NT2/D1 (cell line): ENCODE data around the gene GPHN.

ENCODE experiments used
- DNase-seq: peaks from one replicate; pipeline ENCODE4 v3.0.0-alpha.2; 2011; ENCODE audit warnings: low read depth, low spot score
- H3K27me3 ChIP-seq: 2 replicates; pipeline ENCODE4 v1.6.0; 2011; ENCODE audit warnings: mild to moderate bottlenecking; ENCODE audit not compliant: insufficient read length, insufficient read depth
- H3K36me3 ChIP-seq: 2 replicates; pipeline ENCODE4 v1.6.1; 2011; ENCODE audit warnings: mild to moderate bottlenecking, low read length, mixed read lengths; ENCODE audit not compliant: insufficient read depth, insufficient read length
- H3K4me1 ChIP-seq: 2 replicates; pipeline ENCODE4 v1.5.1; 2011; ENCODE audit not compliant: insufficient read depth, insufficient read length
- H3K4me3 ChIP-seq: 2 replicates; pipeline ENCODE4 v1.5.1; 2011; ENCODE audit warnings: low read depth; ENCODE audit not compliant: insufficient read length
- H3K9ac ChIP-seq: 2 replicates; pipeline ENCODE4 v1.6.0; 2011; ENCODE audit warnings: low read depth; ENCODE audit not compliant: insufficient read length
- H3K9me3 ChIP-seq: 2 replicates; pipeline ENCODE4 v1.5.1; 2011; ENCODE audit warnings: mild to moderate bottlenecking, low read length; ENCODE audit not compliant: insufficient read depth
- SUZ12 ChIP-seq: IDR thresholded peaks from 2 replicates; pipeline ENCODE4 v1.6.1; 2011; ENCODE audit not compliant: insufficient read length, insufficient read depth; ENCODE audit errors: extremely low read depth
- YY1 ChIP-seq: IDR thresholded peaks from 2 replicates; pipeline ENCODE4 v1.6.1; 2011; ENCODE audit not compliant: insufficient read length, insufficient read depth
- ZNF274 ChIP-seq: IDR thresholded peaks from 2 replicates; pipeline ENCODE4 v1.6.1; 2011; ENCODE audit warnings: mild to moderate bottlenecking, low read depth, low read length

The GPHN gene

GRCh38 chr14:67199016-67199415 is 691.1 kb downstream of the GPHN start:
- no peak for DNase-seq
- no peaks in the 10 kb centered on the region for H3K27me3 ChIP-seq
- H3K4me3 ChIP-seq = no peak overlapping the region
- TF ChIP-seq SUZ12 (no peak), YY1 (no peak), ZNF274 (no peak)
- no peak overlapping the region for H3K9ac ChIP-seq
- H3K36me3 ChIP-seq = no peaks in the 10 kb centered on the region
- H3K4me1 ChIP-seq = no peaks in the 10 kb centered on the region
- no peaks in the 10 kb centered on the region for H3K9me3 ChIP-seq

- Histone ChIP-seq H3K9me3 (no peaks in the 10 kb centered on the region), H3K4me1 (no peaks in the 10 kb centered on the region), H3K27me3 (no peaks in the 10 kb centered on the region), H3K36me3 (no peaks in the 10 kb centered on the region), H3K9ac (no peak overlapping the region), H3K4me3 (no peak overlapping the region)
- TF ChIP-seq YY1 (no peak), SUZ12 (no peak), ZNF274 (no peak)
- no peak for DNase-seq
Observed at GRCh38 chr14:67207810-67208209, 699.9 kb downstream of the GPHN start.

GRCh38 chr14:67218126-67218525 is 710.2 kb downstream of the GPHN start:
- Histone ChIP-seq H3K36me3 (no peaks in the 10 kb centered on the region), H3K27me3 (no peaks in the 10 kb centered on the region), H3K9me3 (no peaks in the 10 kb centered on the region), H3K4me1 (no peaks in the 10 kb centered on the region), H3K4me3 (no peak overlapping the region), H3K9ac (no peak overlapping the region)
- no peak for DNase-seq
- TF ChIP-seq ZNF274 (no peak), SUZ12 (no peak), YY1 (no peak)

- Histone ChIP-seq H3K4me1 (no peaks in the 10 kb centered on the region), H3K9ac (no peak overlapping the region), H3K4me3 (no peak overlapping the region), H3K9me3 (no peaks in the 10 kb centered on the region), H3K27me3 (no peaks in the 10 kb centered on the region), H3K36me3 (no peaks in the 10 kb centered on the region)
- DNase-seq = no peak
- no peak for TF ChIP-seq SUZ12
- TF ChIP-seq YY1 = no peak
- TF ChIP-seq ZNF274 = no peak
Observed at GRCh38 chr14:67221248-67221981, 713.5 kb downstream of the GPHN start.

GRCh38 chr14:67221982-67222328 is 714.0 kb downstream of the GPHN start:
- Histone ChIP-seq H3K9ac (no peak overlapping the region), H3K36me3 (no peaks in the 10 kb centered on the region), H3K4me1 (no peaks in the 10 kb centered on the region), H3K27me3 (no peaks in the 10 kb centered on the region), H3K9me3 (no peaks in the 10 kb centered on the region), H3K4me3 (no peak overlapping the region)
- no peak for DNase-seq
- TF ChIP-seq ZNF274 = no peak

- no peaks in the 10 kb centered on the region for H3K4me1 ChIP-seq
- no peak overlapping the region for H3K4me3 ChIP-seq
- no peaks in the 10 kb centered on the region for H3K9me3 ChIP-seq
- H3K9ac ChIP-seq = no peak overlapping the region
- no peak for DNase-seq
- TF ChIP-seq YY1 (no peak), ZNF274 (no peak), SUZ12 (no peak)
- no peaks in the 10 kb centered on the region for H3K27me3 ChIP-seq
- no peaks in the 10 kb centered on the region for H3K36me3 ChIP-seq
Observed at GRCh38 chr14:67225523-67225922, 717.6 kb downstream of the GPHN start.

- no peak for TF ChIP-seq YY1
- no peak for TF ChIP-seq ZNF274
- no peak for TF ChIP-seq SUZ12
- H3K4me1 ChIP-seq = no peaks in the 10 kb centered on the region
- H3K36me3 ChIP-seq = no peaks in the 10 kb centered on the region
- H3K4me3 ChIP-seq = no peak overlapping the region
- H3K9ac ChIP-seq = no peak overlapping the region
- no peaks in the 10 kb centered on the region for H3K9me3 ChIP-seq
- no peaks in the 10 kb centered on the region for H3K27me3 ChIP-seq
- no peak for DNase-seq
Observed at GRCh38 chr14:67228325-67228984, 720.5 kb downstream of the GPHN start.
